ENCODE measurements around the gene SLU7.

The SLU7 gene

GRCh38 chr5:160458806-160459800 lies 40.2 kb upstream of the SLU7 start:
- no peak overlapping the region for H2AFZ ChIP-seq (ENCODE audit: low read depth, low read length)
- H3K9me3 ChIP-seq (ENCODE audit: low read length): no peaks in the 10 kb centered on the region
- no peaks in the 10 kb centered on the region for H3K4me1 ChIP-seq (ENCODE audit: insufficient read depth, low read length)
- no peak overlapping the region for H3K4me3 ChIP-seq (ENCODE audit: low read length)
- no peaks in the 10 kb centered on the region for H3K27me3 ChIP-seq (ENCODE audit: insufficient read depth, low read length)
- no peaks in the 10 kb centered on the region for H3K36me3 ChIP-seq (ENCODE audit: insufficient read depth, low read length)

GRCh38 chr5:160457252-160457651 lies 38.4 kb upstream of the SLU7 start:
- no peaks in the 10 kb centered on the region for H3K36me3 ChIP-seq (ENCODE audit: insufficient read depth, low read length)
- H3K9me3 ChIP-seq (ENCODE audit: low read length): no peaks in the 10 kb centered on the region
- no peaks in the 10 kb centered on the region for H3K4me1 ChIP-seq (ENCODE audit: insufficient read depth, low read length)
- H3K27me3 ChIP-seq (ENCODE audit: insufficient read depth, low read length): no peaks in the 10 kb centered on the region
- no peak overlapping the region for H3K4me3 ChIP-seq (ENCODE audit: low read length)
- no peak overlapping the region for H2AFZ ChIP-seq (ENCODE audit: low read depth, low read length)

DNA sequence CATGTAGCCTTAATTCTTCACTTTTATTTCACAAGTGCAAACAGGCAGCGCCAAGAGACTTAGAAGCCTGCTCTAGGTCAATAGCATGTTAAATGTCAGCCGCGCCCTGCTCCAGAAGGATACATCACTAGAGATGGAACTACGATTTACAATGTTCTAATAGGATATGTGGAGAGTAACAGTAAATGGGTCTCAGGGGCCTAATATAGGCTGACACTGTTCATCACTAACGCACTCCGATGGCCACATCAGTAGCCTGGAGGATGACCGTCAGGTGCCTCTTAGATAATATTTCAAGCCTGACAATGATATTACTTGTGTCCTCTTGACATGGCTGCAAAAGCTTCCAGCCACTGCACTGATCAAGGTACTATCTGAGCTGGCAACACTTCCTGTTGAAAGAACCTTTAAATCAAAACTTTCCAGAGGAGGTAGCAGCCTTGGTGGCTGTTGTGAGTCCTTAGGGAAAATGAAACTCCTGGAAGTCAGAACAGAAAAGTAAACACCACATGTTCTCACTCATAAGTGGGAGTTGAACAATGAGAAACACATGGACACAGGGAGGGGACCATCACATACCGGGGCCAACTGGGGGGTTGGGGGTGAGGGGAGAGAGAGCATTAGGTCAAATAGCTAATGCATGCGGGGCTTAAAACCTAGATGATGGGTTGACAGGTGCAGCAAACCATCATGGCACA lies 37.7 kb upstream of the SLU7 start:
- H3K27me3 ChIP-seq (ENCODE audit: insufficient read depth, low read length): no peaks in the 10 kb centered on the region
- H2AFZ ChIP-seq (ENCODE audit: low read depth, low read length): no peak overlapping the region
- no peaks in the 10 kb centered on the region for H3K4me1 ChIP-seq (ENCODE audit: insufficient read depth, low read length)
- no peak overlapping the region for H3K4me3 ChIP-seq (ENCODE audit: low read length)
- H3K36me3 ChIP-seq (ENCODE audit: insufficient read depth, low read length): no peaks in the 10 kb centered on the region
- H3K9me3 ChIP-seq (ENCODE audit: low read length): no peaks in the 10 kb centered on the region

GRCh38 chr5:160455600-160455999 lies 36.7 kb upstream of the SLU7 start:
- H3K9me3 ChIP-seq (ENCODE audit: low read length): no peaks in the 10 kb centered on the region
- H3K27me3 ChIP-seq (ENCODE audit: insufficient read depth, low read length): no peaks in the 10 kb centered on the region
- H2AFZ ChIP-seq (ENCODE audit: low read depth, low read length): no peak overlapping the region
- no peaks in the 10 kb centered on the region for H3K4me1 ChIP-seq (ENCODE audit: insufficient read depth, low read length)
- no peaks in the 10 kb centered on the region for H3K36me3 ChIP-seq (ENCODE audit: insufficient read depth, low read length)
- H3K4me3 ChIP-seq (ENCODE audit: low read length): no peak overlapping the region

- Histone ChIP-seq H3K4me3 (ENCODE audit: low read length) (no peak overlapping the region), H2AFZ (ENCODE audit: low read depth, low read length) (no peak overlapping the region), H3K36me3 (ENCODE audit: insufficient read depth, low read length) (no peaks in the 10 kb centered on the region), H3K27me3 (ENCODE audit: insufficient read depth, low read length) (no peaks in the 10 kb centered on the region), H3K9me3 (ENCODE audit: low read length) (no peaks in the 10 kb centered on the region), H3K4me1 (ENCODE audit: insufficient read depth, low read length) (no peaks in the 10 kb centered on the region)
Observed at GRCh38 chr5:160453751-160454150, 34.9 kb upstream of the SLU7 start.

GRCh38 chr5:160452795-160453194 lies 33.9 kb upstream of the SLU7 start:
- no peaks in the 10 kb centered on the region for H3K9me3 ChIP-seq (ENCODE audit: low read length)
- H3K36me3 ChIP-seq (ENCODE audit: insufficient read depth, low read length): no peaks in the 10 kb centered on the region
- H3K4me3 ChIP-seq (ENCODE audit: low read length): no peak overlapping the region
- H3K27me3 ChIP-seq (ENCODE audit: insufficient read depth, low read length): no peaks in the 10 kb centered on the region
- no peak overlapping the region for H2AFZ ChIP-seq (ENCODE audit: low read depth, low read length)
- H3K4me1 ChIP-seq (ENCODE audit: insufficient read depth, low read length): no peaks in the 10 kb centered on the region

- Histone ChIP-seq H3K9me3 (ENCODE audit: low read length) (no peaks in the 10 kb centered on the region), H3K36me3 (ENCODE audit: insufficient read depth, low read length) (no peaks in the 10 kb centered on the region), H3K27me3 (ENCODE audit: insufficient read depth, low read length) (no peaks in the 10 kb centered on the region)
Observed at GRCh38 chr5:160452036-160452435, 33.2 kb upstream of the SLU7 start.

DNA sequence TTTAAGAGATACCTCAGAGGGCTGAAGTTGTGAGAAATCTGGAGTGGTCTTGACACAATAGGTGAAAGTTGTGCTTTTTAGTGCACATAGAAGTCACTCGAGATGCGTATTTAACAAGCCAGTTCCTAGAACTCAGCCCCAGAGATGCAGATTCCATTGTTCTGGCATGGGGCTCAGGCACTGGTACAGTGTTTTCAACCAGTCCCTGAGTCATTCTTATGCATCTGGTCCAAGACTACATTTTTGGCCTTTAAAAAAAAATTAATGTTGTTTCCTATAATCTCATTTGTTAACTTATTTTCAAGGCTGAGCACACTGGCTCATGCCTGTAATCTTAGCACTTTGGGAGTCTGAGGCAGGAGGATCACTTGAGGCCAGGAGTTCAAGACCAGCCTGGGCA lies 32.4 kb upstream of the SLU7 start:
- Histone ChIP-seq H2AFZ (ENCODE audit: low read depth, low read length) (no peak overlapping the region), H3K36me3 (ENCODE audit: insufficient read depth, low read length) (no peaks in the 10 kb centered on the region), H3K4me1 (ENCODE audit: insufficient read depth, low read length) (no peaks in the 10 kb centered on the region), H3K4me3 (ENCODE audit: low read length) (no peak overlapping the region), H3K27me3 (ENCODE audit: insufficient read depth, low read length) (no peaks in the 10 kb centered on the region), H3K9me3 (ENCODE audit: low read length) (no peaks in the 10 kb centered on the region)

More at GRCh38 chr5:160452036-160452435, 33.2 kb upstream of the SLU7 start:
- no peak overlapping the region for H3K4me3 ChIP-seq (ENCODE audit: low read length)
- H3K4me1 ChIP-seq (ENCODE audit: insufficient read depth, low read length): no peaks in the 10 kb centered on the region
- H2AFZ ChIP-seq (ENCODE audit: low read depth, low read length): no peak overlapping the region

GRCh38 chr5:160450164-160450932 lies 31.5 kb upstream of the SLU7 start:
- Histone ChIP-seq H2AFZ (ENCODE audit: low read depth, low read length) (no peak overlapping the region), H3K36me3 (ENCODE audit: insufficient read depth, low read length) (no peaks in the 10 kb centered on the region), H3K4me3 (ENCODE audit: low read length) (no peak overlapping the region), H3K4me1 (ENCODE audit: insufficient read depth, low read length) (no peaks in the 10 kb centered on the region), H3K9me3 (ENCODE audit: low read length) (no peaks in the 10 kb centered on the region), H3K27me3 (ENCODE audit: insufficient read depth, low read length) (no peaks in the 10 kb centered on the region)

DNA sequence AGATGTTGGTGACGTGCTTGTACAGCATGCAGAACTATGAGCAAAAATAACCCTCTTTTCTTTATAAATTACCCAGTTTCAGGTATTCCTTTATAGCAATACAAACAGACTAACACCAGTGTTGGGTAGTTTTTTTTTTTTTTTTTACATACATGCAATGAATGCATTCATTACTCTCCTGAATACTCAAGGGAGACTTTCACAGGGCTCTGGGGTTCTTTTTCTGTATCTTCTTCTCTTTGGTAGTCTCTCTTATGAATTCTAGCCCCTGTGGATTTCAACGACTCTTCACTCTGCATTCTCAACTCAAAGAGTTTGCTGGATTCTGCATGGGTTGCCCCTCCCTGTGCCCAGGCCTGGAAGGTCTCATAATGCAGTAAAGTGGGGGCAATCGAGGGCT lies 30.6 kb upstream of the SLU7 start:
- Histone ChIP-seq H3K4me3 (ENCODE audit: low read length) (no peak overlapping the region), H3K27me3 (ENCODE audit: insufficient read depth, low read length) (no peaks in the 10 kb centered on the region), H3K36me3 (ENCODE audit: insufficient read depth, low read length) (no peaks in the 10 kb centered on the region), H3K4me1 (ENCODE audit: insufficient read depth, low read length) (no peaks in the 10 kb centered on the region), H2AFZ (ENCODE audit: low read depth, low read length) (no peak overlapping the region), H3K9me3 (ENCODE audit: low read length) (no peaks in the 10 kb centered on the region)

- Histone ChIP-seq H3K4me3 (ENCODE audit: low read length) (no peak overlapping the region), H3K27me3 (ENCODE audit: insufficient read depth, low read length) (no peaks in the 10 kb centered on the region), H3K36me3 (ENCODE audit: insufficient read depth, low read length) (no peaks in the 10 kb centered on the region), H3K9me3 (ENCODE audit: low read length) (no peaks in the 10 kb centered on the region), H3K4me1 (ENCODE audit: insufficient read depth, low read length) (peaks cover 1% of the 10 kb centered on the region), H2AFZ (ENCODE audit: low read depth, low read length) (no peak overlapping the region)
Observed at GRCh38 chr5:160448886-160449285, 30.0 kb upstream of the SLU7 start.

GRCh38 chr5:160445751-160446150 lies 26.9 kb upstream of the SLU7 start:
- Histone ChIP-seq H3K4me1 (ENCODE audit: insufficient read depth, low read length) (peaks cover 15% of the 10 kb centered on the region), H3K9me3 (ENCODE audit: low read length) (no peaks in the 10 kb centered on the region), H3K36me3 (ENCODE audit: insufficient read depth, low read length) (no peaks in the 10 kb centered on the region), H3K27me3 (ENCODE audit: insufficient read depth, low read length) (no peaks in the 10 kb centered on the region), H3K4me3 (ENCODE audit: low read length) (no peak overlapping the region), H2AFZ (ENCODE audit: low read depth, low read length) (no peak overlapping the region)

DNA sequence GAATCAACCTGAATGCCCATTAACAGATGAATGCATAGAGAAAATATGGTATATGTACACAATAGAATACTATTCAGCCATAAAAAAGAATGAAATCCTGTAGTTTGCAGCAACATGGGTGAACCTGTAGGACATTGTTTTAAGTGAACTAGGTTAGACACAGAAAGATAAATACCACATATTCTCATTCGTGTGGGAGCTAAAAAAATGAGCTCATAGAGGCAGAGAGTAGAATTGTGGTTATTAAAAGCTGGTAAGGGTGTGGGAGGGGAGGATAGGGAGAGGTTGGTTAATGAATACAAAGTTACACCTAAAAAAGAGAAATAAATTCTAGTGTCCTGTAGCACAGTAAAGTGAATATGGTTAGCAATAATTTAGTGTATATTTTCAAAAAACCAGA lies 26.3 kb upstream of the SLU7 start:
- Histone ChIP-seq H3K9me3 (ENCODE audit: low read length) (no peaks in the 10 kb centered on the region), H3K4me1 (ENCODE audit: insufficient read depth, low read length) (peaks cover 15% of the 10 kb centered on the region), H2AFZ (ENCODE audit: low read depth, low read length) (no peak overlapping the region), H3K4me3 (ENCODE audit: low read length) (no peak overlapping the region), H3K27me3 (ENCODE audit: insufficient read depth, low read length) (no peaks in the 10 kb centered on the region), H3K36me3 (ENCODE audit: insufficient read depth, low read length) (no peaks in the 10 kb centered on the region)

All from neuron (in vitro differentiated cells).